Body of pancreas (tissue), 4 donors: ENCODE data around the gene RXRB. TPM values are rescaled to one million over a fixed set of nuclear protein-coding genes. Genes with fewer than 3 reads are reported as not detected.

Experiments used
- ATAC-seq: fragments of 150-250 bp; one replicate; pipeline ENCODE4 v1.9.1; 2016
- DNase-seq, 4 donors: peaks; one replicate each; pipeline ENCODE4 v3.0.0-alpha.2; 2019
- H3K27ac ChIP-seq, 4 donors: fragments of 200-600 bp; sonication (generic); 1 replicate in 3 of 4; 2 replicates in 1 of 4; pipeline versions ENCODE4 v1.5.1 to v1.6.1; 2016 to 2019; ENCODE audit warnings: mild to moderate bottlenecking in 1 of 4, mixed read lengths in 1 of 4, moderate library complexity in 1 of 4
- H3K27me3 ChIP-seq, 2 donors: fragments of 200-600 bp; sonication (generic); one replicate each; pipeline ENCODE4 v1.6.0; 2016; ENCODE audit warnings: mild to moderate bottlenecking in 1 of 2
- H3K36me3 ChIP-seq, 2 donors: fragments of 200-600 bp; sonication (generic); replicated peaks in 1 of 2; 2 replicates each; pipeline ENCODE4 v1.5.1; 2016; ENCODE audit warnings: low read depth in 2 of 2; ENCODE audit not compliant: insufficient read depth in 1 of 2
- H3K4me1 ChIP-seq: fragments of 200-600 bp; sonication (generic); one replicate; pipeline ENCODE4 v1.6.0; 2016
- H3K4me3 ChIP-seq, 2 donors: fragments of 200-600 bp; sonication (generic); 1 replicate in 1 of 2; 2 replicates in 1 of 2; pipeline ENCODE4 v1.5.1; 2016 to 2019
- H3K9me3 ChIP-seq, 3 donors: fragments of 200-600 bp; sonication (generic); 1 replicate in 2 of 3; 2 replicates in 1 of 3; pipeline ENCODE4 v1.5.1; 2016
- POLR2A ChIP-seq, 3 donors: fragments of 450-650 bp; IDR thresholded peaks; one replicate each; pipeline ENCODE4 v1.6.1; 2016; ENCODE audit warnings: antibody characterized with exemption in 3 of 3, mild to moderate bottlenecking in 2 of 3
- WGBS, 2 donors: methylation state at CpG; one replicate each; pipeline ENCODE4 v1.1.5; 2017; 5-methylcytosine and 5-hydroxymethylcytosine counted together
- intact Hi-C: fragments of 100-400 bp; cut with DNase I; formaldehyde crosslinking; loops from one replicate; pipeline ENCODE4 v1.15.1; 2023
- total RNA-seq, 2 donors: library from RNA; depleted of rRNA; stranded (reverse); fragments of >200 nt; gene quantifications; one replicate each; pipeline ENCODE4 v1.1.0, GENCODE V29; 2016
- TF ChIP-seq, protein P1 (sequence below), 7 experiments: fragments of 450-650 bp in 4 of 7; fragments of 200-600 bp in 3 of 7; sonication (generic) in 3 of 7; IDR thresholded peaks; one replicate each; pipeline ENCODE4 v1.5.1; 2016 to 2019; ENCODE audit warnings: antibody characterized with exemption in 7 of 7

RXRB gene
- total RNA-seq, 2 donors from 2014 or later: 17.1 to 21.0 TPM

- intact Hi-C loops: loop anchor here (5.0 kb wide), 1 partner anchor 86 kb away; no protein-coding TSS in a partner anchor
- Histone ChIP-seq H3K27ac (no peak overlapping the region), H3K27me3 (no peaks in the 10 kb centered on the region), H3K9me3 (no peaks in the 10 kb centered on the region), H3K4me3 (no peak overlapping the region), H3K36me3 (no peaks in the 10 kb centered on the region), H3K4me1 (peaks cover 13% of the 10 kb centered on the region)
- WGBS, 2 donors: 31 to 38% methylated on average over 12 to 13 of the region's 13 CpGs
- TF ChIP-seq, protein P1, sequence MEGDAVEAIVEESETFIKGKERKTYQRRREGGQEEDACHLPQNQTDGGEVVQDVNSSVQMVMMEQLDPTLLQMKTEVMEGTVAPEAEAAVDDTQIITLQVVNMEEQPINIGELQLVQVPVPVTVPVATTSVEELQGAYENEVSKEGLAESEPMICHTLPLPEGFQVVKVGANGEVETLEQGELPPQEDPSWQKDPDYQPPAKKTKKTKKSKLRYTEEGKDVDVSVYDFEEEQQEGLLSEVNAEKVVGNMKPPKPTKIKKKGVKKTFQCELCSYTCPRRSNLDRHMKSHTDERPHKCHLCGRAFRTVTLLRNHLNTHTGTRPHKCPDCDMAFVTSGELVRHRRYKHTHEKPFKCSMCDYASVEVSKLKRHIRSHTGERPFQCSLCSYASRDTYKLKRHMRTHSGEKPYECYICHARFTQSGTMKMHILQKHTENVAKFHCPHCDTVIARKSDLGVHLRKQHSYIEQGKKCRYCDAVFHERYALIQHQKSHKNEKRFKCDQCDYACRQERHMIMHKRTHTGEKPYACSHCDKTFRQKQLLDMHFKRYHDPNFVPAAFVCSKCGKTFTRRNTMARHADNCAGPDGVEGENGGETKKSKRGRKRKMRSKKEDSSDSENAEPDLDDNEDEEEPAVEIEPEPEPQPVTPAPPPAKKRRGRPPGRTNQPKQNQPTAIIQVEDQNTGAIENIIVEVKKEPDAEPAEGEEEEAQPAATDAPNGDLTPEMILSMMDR (IDR thresholded peaks at IDR 0.05): no peak
- TF ChIP-seq POLR2A (IDR thresholded peaks at IDR 0.05): no peak
- ATAC-seq: no peak
- peak in 3 of 4 donors; percentile 18 to 36 (median 31) for DNase-seq
Observed at GRCh38 chr6:33160728-33161344, 39.6 kb downstream of the RXRB start.

DNA sequence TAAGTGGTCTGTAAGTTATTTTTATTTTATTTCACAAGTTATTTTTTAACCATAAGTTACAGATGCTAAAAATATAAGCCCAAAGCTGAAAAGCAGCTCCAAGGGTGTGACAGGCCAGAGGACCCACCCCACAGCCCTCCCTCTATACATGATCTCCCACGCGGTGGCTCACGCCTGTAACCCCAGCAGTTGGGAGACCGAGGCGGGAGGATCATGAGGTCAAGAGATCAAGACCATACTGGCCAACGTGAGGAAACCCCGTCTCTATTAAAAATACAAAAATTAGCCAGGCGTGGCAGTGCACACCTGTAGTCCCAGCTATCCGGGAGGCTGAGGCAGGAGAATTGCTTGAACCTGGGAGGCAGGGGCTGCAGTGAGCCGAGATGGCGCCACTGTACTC lies 40.4 kb downstream of the RXRB start:
- Histone ChIP-seq H3K9me3 (no peaks in the 10 kb centered on the region), H3K4me1 (peaks cover 13% of the 10 kb centered on the region), H3K36me3 (no peaks in the 10 kb centered on the region), H3K27me3 (no peaks in the 10 kb centered on the region), H3K27ac (no peak overlapping the region), H3K4me3 (no peak overlapping the region)
- WGBS, 2 donors: 81 to 86% methylated on average over 11 of the region's 11 CpGs
- intact Hi-C loops: loop anchor here (5.0 kb wide), 1 partner anchor 87 kb away; no protein-coding TSS in a partner anchor
- ATAC-seq (no peak), DNase-seq (no peak)
- TF ChIP-seq, protein P1 (IDR thresholded peaks at IDR 0.05): no peak
- no peak for TF ChIP-seq POLR2A (IDR thresholded peaks at IDR 0.05)

- WGBS, 2 donors: 60 to 77% methylated on average over 2 of the region's 2 CpGs
- TF ChIP-seq, protein P1 (IDR thresholded peaks at IDR 0.05): no peak
- TF ChIP-seq POLR2A (IDR thresholded peaks at IDR 0.05): no peak
- Histone ChIP-seq H3K4me3 (no peak overlapping the region), H3K36me3 (no peaks in the 10 kb centered on the region), H3K4me1 (peaks cover 9% of the 10 kb centered on the region), H3K27ac (no peak overlapping the region), H3K9me3 (peaks cover 0 to 5% (median 2%) of the 10 kb centered on the region in 3 donors), H3K27me3 (no peaks in the 10 kb centered on the region)
- intact Hi-C loops: no loop called here
- no peak for DNase-seq
- ATAC-seq: no peak
Observed at GRCh38 chr6:33156964-33157363, 43.5 kb downstream of the RXRB start.

GRCh38 chr6:33156561-33156960 lies 43.9 kb downstream of the RXRB start:
- H3K4me1 ChIP-seq: peaks cover 5% of the 10 kb centered on the region
- no peak for TF ChIP-seq POLR2A (IDR thresholded peaks at IDR 0.05)
- TF ChIP-seq, protein P1 (IDR thresholded peaks at IDR 0.05): no peak
- no peaks in the 10 kb centered on the region for H3K36me3 ChIP-seq
- ATAC-seq (no peak), DNase-seq (no peak)
- 69 to 81% methylated on average over 6 of the region's 6 CpGs for WGBS, 2 donors
- intact Hi-C loops: no loop called here
- no peak overlapping the region for H3K4me3 ChIP-seq
- no peak overlapping the region for H3K27ac ChIP-seq
- peaks cover 0 to 9% (median 2%) of the 10 kb centered on the region in 3 donors for H3K9me3 ChIP-seq
- no peaks in the 10 kb centered on the region for H3K27me3 ChIP-seq

- DNase-seq (no peak), ATAC-seq (no peak)
- Histone ChIP-seq H3K27ac (no peak overlapping the region), H3K4me1 (no peaks in the 10 kb centered on the region), H3K27me3 (no peaks in the 10 kb centered on the region), H3K4me3 (no peak overlapping the region), H3K9me3 (peaks cover 0 to 11% (median 2%) of the 10 kb centered on the region in 3 donors), H3K36me3 (no peaks in the 10 kb centered on the region)
- TF ChIP-seq, protein P1 (IDR thresholded peaks at IDR 0.05): no peak
- TF ChIP-seq POLR2A (IDR thresholded peaks at IDR 0.05): no peak
- intact Hi-C loops: no loop called here
- 46 to 48% methylated on average over 4 of the region's 4 CpGs for WGBS, 2 donors
Observed at GRCh38 chr6:33154349-33154748, 46.1 kb downstream of the RXRB start.
